HEK293 (cell line): ENCODE measurements around the gene TSPO2.

Source experiments
- KLF1 ChIP-seq: fragments of 450-650 bp; formaldehyde crosslinking; IDR thresholded peaks from 2 replicates; pipeline ENCODE4 v1.5.1; 2016; ENCODE audit warnings: missing biosample characterization, missing genetic modification characterization
- KLF7 ChIP-seq: fragments of 450-650 bp; formaldehyde crosslinking; IDR thresholded peaks from 2 replicates; pipeline ENCODE4 v1.5.1; 2016; ENCODE audit warnings: missing biosample characterization, missing genetic modification characterization, borderline replicate concordance
- ZNF747 ChIP-seq: fragments of 450-650 bp; formaldehyde crosslinking; IDR thresholded peaks from 2 replicates; pipeline ENCODE4 v1.5.1; 2016; ENCODE audit warnings: missing biosample characterization, missing genetic modification characterization
- TF ChIP-seq, protein P1 (sequence below): fragments of 450-650 bp; formaldehyde crosslinking; IDR thresholded peaks from 2 replicates; pipeline ENCODE4 v1.5.1; 2016; ENCODE audit warnings: missing biosample characterization, missing genetic modification characterization
- TF ChIP-seq, protein P2 (sequence below): fragments of 450-650 bp; formaldehyde crosslinking; IDR thresholded peaks from 2 replicates; pipeline ENCODE4 v1.5.1; 2016; ENCODE audit warnings: missing biosample characterization, missing genetic modification characterization, borderline replicate concordance

DNA sequence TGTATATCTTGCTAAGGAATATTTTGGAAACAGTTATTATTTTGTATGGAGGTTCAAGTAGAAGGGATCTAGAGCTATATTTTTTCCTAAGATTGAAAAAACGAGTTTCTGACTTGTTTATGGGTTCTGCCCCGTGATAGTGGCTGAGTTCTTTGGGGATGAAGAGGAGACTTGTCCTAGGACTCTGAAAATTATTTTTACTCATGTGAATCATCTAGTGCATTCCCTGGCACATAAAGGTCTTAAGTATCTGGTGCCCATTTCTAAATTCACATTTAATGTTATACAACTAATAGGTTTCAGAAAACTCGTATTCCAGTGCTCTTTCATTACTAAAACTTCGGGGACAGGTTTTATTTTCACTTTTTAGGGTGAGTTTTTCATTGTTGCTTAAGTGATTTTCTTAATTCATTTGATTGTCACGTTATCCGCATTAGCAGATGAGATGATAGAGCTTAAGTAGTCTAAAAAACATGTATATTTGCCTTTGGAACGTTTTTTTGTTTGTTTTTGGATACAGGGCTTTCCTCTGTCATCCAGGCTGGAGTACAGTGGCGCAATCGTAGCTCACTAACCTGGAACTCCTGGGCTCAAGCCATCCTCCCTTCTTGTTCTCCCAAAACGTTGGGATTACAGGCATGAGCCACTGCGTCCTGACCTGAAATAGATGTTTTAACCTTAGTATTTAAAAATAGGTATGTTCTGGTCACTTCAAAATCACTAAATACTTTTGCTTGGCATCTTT lies 32.6 kb downstream of the TSPO2 start:
- TF ChIP-seq KLF1, result no peak
- TF ChIP-seq, protein P1, sequence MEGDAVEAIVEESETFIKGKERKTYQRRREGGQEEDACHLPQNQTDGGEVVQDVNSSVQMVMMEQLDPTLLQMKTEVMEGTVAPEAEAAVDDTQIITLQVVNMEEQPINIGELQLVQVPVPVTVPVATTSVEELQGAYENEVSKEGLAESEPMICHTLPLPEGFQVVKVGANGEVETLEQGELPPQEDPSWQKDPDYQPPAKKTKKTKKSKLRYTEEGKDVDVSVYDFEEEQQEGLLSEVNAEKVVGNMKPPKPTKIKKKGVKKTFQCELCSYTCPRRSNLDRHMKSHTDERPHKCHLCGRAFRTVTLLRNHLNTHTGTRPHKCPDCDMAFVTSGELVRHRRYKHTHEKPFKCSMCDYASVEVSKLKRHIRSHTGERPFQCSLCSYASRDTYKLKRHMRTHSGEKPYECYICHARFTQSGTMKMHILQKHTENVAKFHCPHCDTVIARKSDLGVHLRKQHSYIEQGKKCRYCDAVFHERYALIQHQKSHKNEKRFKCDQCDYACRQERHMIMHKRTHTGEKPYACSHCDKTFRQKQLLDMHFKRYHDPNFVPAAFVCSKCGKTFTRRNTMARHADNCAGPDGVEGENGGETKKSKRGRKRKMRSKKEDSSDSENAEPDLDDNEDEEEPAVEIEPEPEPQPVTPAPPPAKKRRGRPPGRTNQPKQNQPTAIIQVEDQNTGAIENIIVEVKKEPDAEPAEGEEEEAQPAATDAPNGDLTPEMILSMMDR, result no peak
- TF ChIP-seq, protein P2, sequence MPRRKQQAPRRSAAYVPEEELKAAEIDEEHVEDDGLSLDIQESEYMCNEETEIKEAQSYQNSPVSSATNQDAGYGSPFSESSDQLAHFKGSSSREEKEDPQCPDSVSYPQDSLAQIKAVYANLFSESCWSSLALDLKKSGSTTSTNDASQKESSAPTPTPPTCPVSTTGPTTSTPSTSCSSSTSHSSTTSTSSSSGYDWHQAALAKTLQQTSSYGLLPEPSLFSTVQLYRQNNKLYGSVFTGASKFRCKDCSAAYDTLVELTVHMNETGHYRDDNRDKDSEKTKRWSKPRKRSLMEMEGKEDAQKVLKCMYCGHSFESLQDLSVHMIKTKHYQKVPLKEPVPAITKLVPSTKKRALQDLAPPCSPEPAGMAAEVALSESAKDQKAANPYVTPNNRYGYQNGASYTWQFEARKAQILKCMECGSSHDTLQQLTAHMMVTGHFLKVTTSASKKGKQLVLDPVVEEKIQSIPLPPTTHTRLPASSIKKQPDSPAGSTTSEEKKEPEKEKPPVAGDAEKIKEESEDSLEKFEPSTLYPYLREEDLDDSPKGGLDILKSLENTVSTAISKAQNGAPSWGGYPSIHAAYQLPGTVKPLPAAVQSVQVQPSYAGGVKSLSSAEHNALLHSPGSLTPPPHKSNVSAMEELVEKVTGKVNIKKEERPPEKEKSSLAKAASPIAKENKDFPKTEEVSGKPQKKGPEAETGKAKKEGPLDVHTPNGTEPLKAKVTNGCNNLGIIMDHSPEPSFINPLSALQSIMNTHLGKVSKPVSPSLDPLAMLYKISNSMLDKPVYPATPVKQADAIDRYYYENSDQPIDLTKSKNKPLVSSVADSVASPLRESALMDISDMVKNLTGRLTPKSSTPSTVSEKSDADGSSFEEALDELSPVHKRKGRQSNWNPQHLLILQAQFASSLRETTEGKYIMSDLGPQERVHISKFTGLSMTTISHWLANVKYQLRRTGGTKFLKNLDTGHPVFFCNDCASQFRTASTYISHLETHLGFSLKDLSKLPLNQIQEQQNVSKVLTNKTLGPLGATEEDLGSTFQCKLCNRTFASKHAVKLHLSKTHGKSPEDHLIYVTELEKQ (tag by site-specific recombination), result no peak
- no peak for TF ChIP-seq KLF7
- TF ChIP-seq ZNF747 (tag by site-specific recombination), result no peak
